ENCODE results near the gene PRAMEF25.
"Not testable (repeated sequence)": the region's sequence is repeated elsewhere in the genome, so short reads cannot be mapped to it uniquely, and the experiment has no call there.

The PRAMEF25 gene

DNA sequence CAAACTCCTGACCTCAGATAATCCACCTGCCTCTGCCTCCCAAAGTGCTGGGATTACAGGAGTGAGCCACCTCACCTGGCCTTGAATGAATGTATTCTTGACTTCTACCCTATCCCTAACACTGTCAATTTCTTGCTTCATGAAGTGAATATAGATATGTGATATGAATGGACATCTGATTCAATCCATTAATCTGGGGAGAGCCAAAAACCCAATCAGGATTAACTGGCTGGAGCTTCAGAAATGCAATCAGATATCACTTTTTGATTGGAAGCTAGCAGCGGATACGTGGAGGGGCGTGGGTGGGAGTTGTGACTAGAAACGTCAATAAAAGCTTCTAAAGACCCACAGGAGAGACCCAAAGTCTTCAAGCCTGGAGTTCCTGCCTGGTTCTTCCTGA, at the start of gene PRAMEF25:
Gene PRAMEF25, plus strand, starts transcription at position 301 of the 400 bp plus-strand sequence. CDS start 2,920 bp downstream, outside the sequence.
- DNase-seq (ENCODE audit: low spot score), result not testable (repeated sequence)

DNA sequence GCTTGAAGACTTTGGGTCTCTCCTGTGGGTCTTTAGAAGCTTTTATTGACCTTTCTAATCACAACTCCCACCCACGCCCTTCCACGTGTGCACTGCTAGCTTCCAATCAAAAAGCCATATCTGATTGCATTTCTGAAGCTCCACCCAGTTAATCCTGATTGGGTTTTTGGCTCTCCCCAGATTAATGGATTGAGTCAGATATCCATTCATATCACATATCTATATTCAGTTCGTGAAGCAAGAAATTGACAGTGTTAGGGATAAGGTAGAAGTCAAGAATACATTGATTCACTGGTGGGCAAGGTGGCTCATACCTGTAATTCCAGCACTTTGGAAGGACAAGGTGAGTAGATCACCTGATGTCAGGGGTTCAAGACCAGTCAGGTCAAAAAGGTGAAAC, 14.1 kb upstream of the PRAMEF25 start, which contains the start of gene PRAMEF27:
Gene PRAMEF27, minus strand, starts transcription at position 101 of the 400 bp plus-strand sequence. CDS start 2,916 bp downstream, outside the sequence.
- DNase-seq (ENCODE audit: low spot score), result not testable (repeated sequence)

DNA sequence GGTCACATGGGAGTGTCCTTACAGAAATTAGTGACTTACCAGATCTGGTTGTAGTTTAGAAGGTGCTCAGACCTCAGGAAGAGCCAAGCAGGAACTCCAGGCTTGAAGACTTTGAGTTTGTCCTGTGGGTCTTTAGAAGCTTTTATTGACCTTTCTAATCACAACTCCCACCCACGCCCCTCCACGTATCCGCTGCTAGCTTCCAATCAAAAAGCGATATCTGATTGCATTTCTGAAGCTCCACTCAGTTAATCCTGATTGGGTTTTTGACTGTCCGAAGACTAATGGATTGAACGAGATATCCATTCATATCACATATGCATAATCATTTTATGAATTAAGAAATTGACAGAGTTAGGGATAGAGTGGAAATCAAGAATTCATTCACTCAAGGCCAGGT, 46.2 kb downstream of the PRAMEF25 start, which contains the start of gene HNRNPCL2:
Gene HNRNPCL2, minus strand, starts transcription at position 101 of the 400 bp plus-strand sequence. CDS start 454 bp downstream, outside the sequence.
- DNase-seq (ENCODE audit: low spot score), result not testable (repeated sequence)
